HG03558 (cell line): ENCODE data around the gene SIX4.

Experiments
- ATAC-seq: cut with Tn5 transposase; IDR thresholded peaks from one replicate; pipeline ENCODE4 v1.9.1; 2021; ENCODE audit warnings: moderate number of reproducible peaks; ENCODE audit not compliant: unreplicated experiment; ENCODE audit errors: extremely low read depth

SIX4 gene

GRCh38 chr14:60722357-60723115, 1.6 kb downstream of the SIX4 start:
- ATAC-seq = no peak

- no peak for ATAC-seq
These were observed 2.1 kb downstream of the SIX4 start for GRCh38 chr14:60722107-60722356.

DNA sequence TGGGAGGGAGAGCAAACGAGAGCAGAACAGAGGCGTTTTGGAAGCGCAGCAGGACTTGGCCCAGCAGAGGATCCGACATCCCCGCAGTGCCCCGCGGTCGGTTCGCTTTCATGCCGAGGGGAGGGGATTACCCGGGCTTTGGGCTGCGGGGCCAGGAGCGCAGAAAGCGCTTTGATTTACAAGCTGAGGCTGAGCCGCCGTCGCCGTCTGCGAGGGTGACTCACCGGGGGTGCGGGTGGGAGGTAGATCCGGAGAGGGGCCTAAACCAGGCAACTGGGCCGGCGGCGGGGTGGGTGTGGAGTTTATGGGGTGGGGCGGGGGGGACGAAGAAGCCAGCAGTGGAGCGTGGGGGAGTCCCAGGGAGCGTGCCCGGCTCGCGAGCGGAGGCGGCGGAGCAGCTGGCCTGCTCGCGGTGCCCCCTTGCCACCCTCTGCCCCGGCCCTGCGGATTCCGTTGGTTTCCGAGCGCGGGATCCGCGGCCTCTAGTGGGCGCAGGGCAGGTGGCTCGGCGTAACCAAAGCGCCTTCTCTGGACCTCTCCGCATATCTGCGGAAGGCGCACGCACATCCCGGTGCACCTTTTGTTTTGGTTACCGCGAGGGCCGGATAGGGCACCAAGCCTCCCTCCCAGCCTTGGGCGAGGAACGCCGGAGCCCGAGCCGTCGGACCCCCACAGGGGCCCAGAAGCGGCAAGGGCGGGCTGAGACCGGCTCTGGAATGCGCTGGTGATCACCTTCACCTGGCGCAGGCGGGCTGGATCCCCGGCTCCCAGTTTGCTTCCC, 2.6 kb downstream of the SIX4 start:
- no peak for ATAC-seq

DNA sequence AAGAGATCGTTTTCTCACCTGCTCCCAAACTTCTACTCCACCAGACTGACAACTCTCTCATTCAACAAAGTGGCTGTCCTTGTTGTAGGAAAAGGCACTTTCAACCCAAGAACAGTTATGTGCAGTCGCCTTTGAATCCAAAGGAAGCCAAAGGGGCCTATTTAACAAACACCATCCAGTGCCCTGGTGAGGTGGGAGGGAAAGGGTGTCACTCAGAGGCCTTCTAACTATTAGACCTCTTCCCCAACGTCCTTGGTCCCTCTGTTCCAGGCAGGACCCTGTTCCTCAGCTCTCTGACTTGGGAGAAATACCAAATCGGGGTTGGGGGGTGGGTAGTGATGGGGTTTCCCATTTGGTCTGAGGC, 3.2 kb downstream of the SIX4 start:
- ATAC-seq = no peak

- no peak for ATAC-seq
These were observed 3.8 kb downstream of the SIX4 start for GRCh38 chr14:60720391-60720790.

- no peak for ATAC-seq
These were observed 10.6 kb downstream of the SIX4 start for GRCh38 chr14:60713513-60713912.

GRCh38 chr14:60710494-60710893, 13.7 kb downstream of the SIX4 start:
- no peak for ATAC-seq

DNA sequence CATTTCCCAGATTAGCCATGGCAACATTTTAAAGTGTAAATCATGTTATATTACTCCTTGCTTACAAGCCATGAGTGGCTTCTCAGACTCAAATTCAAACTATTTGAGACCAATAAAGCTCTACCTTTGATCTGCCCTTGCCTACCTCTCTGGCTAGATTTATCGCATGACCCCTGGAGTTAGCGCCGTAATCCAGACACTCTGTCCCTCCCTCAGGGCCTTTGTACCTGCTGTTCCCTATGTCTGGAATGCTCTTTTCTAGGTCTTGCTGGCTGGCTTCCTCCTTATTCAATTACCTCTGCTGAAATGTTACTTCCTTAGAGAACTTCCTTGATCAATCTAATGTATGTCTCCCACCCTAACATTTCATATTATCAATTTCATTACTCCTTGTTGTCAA, 16.3 kb downstream of the SIX4 start:
- ATAC-seq = no peak

GRCh38 chr14:60705100-60705499, 19.1 kb downstream of the SIX4 start:
- no peak for ATAC-seq

- ATAC-seq = no peak
These were observed 23.6 kb downstream of the SIX4 start for GRCh38 chr14:60700598-60700997.

- ATAC-seq = no peak
These were observed 28.8 kb downstream of the SIX4 start for GRCh38 chr14:60695327-60695726.

DNA sequence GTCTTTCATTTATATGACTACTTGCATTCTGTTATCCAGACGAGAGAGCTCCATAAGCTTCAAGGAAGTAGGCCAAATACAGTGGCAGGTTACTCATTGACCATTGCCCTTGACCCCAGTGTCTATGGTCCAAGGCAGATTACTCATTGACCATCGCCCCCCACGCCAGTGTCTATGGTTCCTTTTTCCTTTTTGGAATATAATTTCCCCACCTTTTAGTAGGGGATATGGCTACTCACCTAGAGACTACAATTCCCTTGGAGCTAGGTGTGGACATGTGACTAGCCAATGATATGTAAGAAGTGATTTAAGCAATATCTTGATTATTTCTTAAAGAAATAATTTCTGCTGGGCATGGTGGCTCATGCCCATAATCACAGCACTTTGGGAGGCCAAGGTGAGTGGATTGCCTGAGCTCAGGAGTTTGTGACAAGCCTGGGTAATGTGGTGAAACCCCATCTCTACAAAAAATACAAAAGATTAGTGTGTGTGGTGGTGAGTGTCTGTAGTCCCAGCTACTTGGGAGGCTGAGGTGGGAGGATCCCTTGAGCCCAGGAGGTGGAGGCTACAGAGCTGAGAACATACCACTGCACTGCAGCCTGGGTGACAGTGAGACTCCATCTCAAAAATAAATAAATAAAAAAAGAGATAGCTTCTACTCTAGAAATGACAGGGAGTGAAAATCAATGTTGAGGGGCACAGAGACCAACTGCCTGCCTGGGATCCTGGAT, 32.6 kb downstream of the SIX4 start:
- no peak for ATAC-seq

DNA sequence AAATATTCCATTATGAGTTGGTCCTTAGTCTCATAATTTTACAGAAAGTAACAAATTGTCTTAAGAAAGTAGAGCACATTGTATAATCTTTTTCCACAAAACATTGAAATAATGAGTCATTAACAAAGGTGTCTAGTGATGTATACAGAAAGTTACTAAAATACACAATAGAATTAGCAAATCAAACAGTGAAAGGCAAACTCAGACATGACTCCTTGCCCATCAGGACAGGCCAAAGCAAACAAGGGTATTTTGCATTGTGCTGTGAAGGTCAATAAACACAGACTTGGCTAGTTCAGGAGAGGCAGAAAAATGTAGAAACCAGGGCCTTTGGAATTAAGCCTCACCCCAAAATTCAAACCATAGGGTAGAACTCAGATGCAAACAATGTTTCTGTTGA, 37.3 kb downstream of the SIX4 start:
- ATAC-seq = no peak

GRCh38 chr14:60684203-60684602, 39.9 kb downstream of the SIX4 start:
- no peak for ATAC-seq

- ATAC-seq = no peak
These were observed 42.9 kb downstream of the SIX4 start for GRCh38 chr14:60681271-60681670.

DNA sequence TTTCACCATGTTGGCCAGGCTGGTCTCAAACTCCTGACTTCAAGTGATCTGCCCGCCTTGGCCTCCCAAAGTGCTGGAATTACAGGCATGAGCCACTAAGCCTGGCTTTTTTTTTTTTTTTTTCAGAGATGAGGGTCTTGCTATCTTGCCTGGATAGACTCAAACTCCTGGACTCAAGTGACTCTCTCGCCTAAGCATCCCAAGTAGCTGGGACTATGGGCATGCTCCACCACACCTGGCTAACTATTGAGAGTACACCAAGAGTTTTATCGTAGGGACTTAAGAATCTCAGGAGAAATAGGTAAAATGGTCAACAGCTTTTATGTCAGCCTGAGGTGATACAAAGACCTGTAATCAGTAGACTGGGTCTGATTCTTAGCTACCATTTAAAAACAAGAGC, 43.6 kb downstream of the SIX4 start:
- ATAC-seq = no peak

- no peak for ATAC-seq
These were observed 44.4 kb downstream of the SIX4 start for GRCh38 chr14:60679566-60680258.

DNA sequence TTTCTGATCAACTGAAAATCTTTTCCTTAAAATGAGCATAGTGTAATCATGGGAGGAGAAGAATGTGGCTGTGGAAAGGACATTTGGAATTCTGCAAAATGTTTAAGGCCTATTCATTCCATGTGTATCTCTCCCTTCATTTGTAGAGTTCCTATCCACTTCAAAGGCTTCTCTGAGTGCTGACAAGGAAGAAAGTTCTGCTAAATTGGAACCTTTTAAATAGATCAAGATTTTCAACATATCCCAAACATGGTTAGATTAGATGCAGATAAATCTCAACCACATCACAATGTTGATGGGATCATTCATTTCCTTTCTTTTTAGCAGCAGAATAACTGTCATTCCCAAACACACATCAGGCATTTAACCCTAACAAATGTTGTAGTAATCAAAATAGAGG, 46.5 kb downstream of the SIX4 start:
- ATAC-seq = no peak

DNA sequence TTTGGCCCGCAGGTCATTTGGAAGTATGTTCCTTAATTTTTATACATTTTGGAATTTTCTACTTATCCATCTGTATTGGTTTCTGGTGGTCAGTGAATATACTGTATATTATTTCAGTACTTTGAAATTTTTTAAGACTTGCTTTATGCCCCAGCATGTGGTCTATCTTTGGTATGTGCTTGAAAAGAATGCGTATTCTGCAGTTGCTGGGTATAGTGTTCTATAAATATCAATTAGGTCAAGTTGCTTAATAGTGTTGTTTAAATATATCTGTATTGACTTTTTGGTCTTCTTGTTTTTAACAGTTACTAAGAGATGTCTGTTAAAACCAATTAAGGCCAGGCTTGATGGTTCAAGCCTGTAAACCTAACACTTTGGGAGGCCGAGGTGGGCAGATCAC, 53.2 kb downstream of the SIX4 start:
- ATAC-seq = no peak

DNA sequence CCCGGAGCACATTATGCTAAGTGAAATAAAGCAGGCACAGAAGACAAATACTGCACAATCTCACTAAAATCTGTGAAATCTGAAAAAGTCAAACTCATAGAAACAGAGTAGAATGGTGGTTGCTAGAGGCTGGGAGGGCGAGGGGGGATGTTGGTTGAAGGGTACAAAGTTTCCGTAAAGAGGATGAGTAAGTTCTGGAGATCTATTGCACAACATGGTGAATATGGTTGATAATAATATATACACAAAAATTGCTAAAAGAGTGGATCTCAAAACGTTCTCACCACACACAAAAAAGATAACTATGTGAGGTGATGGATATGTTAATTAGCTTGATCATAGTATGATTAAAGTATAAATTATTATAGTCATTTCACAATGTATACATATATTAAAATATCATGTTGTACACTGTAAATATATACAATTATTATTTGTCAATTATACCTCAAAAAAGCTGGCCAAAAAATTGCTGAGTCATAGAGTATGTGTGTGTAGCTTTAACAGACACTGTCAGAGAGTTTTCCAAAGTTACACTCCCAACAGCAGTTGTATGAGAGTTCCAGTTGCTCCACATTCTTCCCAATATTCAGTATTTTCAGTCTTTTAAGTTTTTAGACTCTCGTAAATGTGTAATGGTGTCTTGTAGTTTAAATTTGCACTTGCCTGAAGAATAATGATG, 55.6 kb downstream of the SIX4 start:
- no peak for ATAC-seq
